ENCODE measurements around the gene LIPT1.
A peak's percentile ranks its signal among the peaks of the same experiment; 100 is the strongest.
"Not testable (repeated sequence)": the region's sequence is repeated elsewhere in the genome, so short reads cannot be mapped to it uniquely, and the experiment has no call there.

LIPT1 gene

GRCh38 chr2:99154643-99155536 is at the start of gene LIPT1, which contains the start of gene TSGA10:
Gene LIPT1, plus strand, starts transcription at chr2:99154967. Its CDS starts 6,991 bp downstream, at chr2:99161958.
Gene TSGA10, minus strand, starts transcription at chr2:99154942. Its CDS starts 45,503 bp downstream, at chr2:99109439.
- H3K4me3 ChIP-seq (ENCODE audit: low read depth, low read length): peak within 1 kb of the TSS; percentile 85

GRCh38 chr2:99106913-99107312 is 47.9 kb upstream of the LIPT1 start:
- no peak for TF ChIP-seq CTCF (IDR thresholded peaks at IDR 0.05; ENCODE audit: borderline replicate concordance, insufficient read depth, low read depth, low read length)
- no peak overlapping the region for H3K4me3 ChIP-seq (ENCODE audit: low read depth, low read length)

More at GRCh38 chr2:99154643-99155536, at the start of gene LIPT1, which contains the start of gene TSGA10:
- no peak for TF ChIP-seq CTCF (IDR thresholded peaks at IDR 0.05; ENCODE audit: borderline replicate concordance, insufficient read depth, low read depth, low read length)

- no peak for TF ChIP-seq CTCF (IDR thresholded peaks at IDR 0.05; ENCODE audit: borderline replicate concordance, insufficient read depth, low read depth, low read length)
- no peak overlapping the region for H3K4me3 ChIP-seq (ENCODE audit: low read depth, low read length)
These were observed 43.5 kb upstream of the LIPT1 start for GRCh38 chr2:99111236-99111635.

- no peak for TF ChIP-seq CTCF (IDR thresholded peaks at IDR 0.05; ENCODE audit: borderline replicate concordance, insufficient read depth, low read depth, low read length)
- no peak overlapping the region for H3K4me3 ChIP-seq (ENCODE audit: low read depth, low read length)
These were observed 42.8 kb upstream of the LIPT1 start for GRCh38 chr2:99111945-99112344.

- TF ChIP-seq CTCF (IDR thresholded peaks at IDR 0.05; ENCODE audit: borderline replicate concordance, insufficient read depth, low read depth, low read length): no peak
- H3K4me3 ChIP-seq (ENCODE audit: low read depth, low read length): no peak overlapping the region
These were observed 42.1 kb upstream of the LIPT1 start for GRCh38 chr2:99112617-99113016.

GRCh38 chr2:99127981-99128380 is 26.8 kb upstream of the LIPT1 start:
- TF ChIP-seq CTCF (IDR thresholded peaks at IDR 0.05; ENCODE audit: borderline replicate concordance, insufficient read depth, low read depth, low read length): no peak

GRCh38 chr2:99135044-99135556 is 19.7 kb upstream of the LIPT1 start:
- not testable (repeated sequence) for H3K4me3 ChIP-seq (ENCODE audit: low read depth, low read length)

More at GRCh38 chr2:99127981-99128380, 26.8 kb upstream of the LIPT1 start:
- H3K4me3 ChIP-seq (ENCODE audit: low read depth, low read length): no peak overlapping the region
